Femur (tissue), 1 donor: ENCODE data around the gene CBFA2T3.

ENCODE experiments used
- DNase-seq: peaks from one replicate; pipeline ENCODE4 v3.0.0-alpha.2; 2017

CBFA2T3 gene

DNA sequence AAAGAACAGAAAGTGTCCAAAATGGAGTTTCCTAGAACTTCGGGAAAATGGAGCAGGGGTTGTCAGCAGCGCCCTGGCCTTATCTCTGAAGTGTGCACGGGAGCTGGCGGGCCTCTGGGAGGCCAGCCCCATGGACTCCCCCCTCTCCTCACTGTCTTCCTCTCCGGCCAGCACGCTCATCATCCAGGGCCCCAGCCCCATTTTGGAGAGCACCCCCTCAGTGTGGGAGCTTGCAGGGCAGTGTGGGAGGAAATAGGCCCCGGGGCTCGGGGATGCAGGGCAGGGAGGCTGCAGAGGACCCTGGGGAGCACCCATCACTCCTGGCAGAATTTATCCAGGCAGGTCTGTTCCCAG, 105.7 kb downstream of the CBFA2T3 start:
- no peak for DNase-seq

GRCh38 chr16:88870608-88871348, 106.2 kb downstream of the CBFA2T3 start:
- no peak for DNase-seq

DNA sequence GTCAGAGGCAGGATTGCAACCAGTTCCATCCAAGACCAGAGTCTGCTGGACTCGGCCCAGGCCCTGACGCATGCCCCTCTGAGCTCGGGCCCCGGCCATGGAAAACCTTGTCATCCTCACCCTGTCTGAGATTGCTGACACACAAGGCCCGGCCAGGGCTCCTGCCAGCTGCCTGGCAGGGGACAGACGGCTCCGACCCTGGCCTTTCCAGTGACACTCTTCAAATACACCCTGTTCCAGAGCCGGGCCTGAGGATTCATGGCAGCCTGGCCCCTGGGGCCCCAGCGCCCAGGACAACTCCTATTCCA, 107.4 kb downstream of the CBFA2T3 start:
- DNase-seq, result no peak

- no peak for DNase-seq
These were observed 107.9 kb downstream of the CBFA2T3 start for GRCh38 chr16:88868974-88869672.

DNA sequence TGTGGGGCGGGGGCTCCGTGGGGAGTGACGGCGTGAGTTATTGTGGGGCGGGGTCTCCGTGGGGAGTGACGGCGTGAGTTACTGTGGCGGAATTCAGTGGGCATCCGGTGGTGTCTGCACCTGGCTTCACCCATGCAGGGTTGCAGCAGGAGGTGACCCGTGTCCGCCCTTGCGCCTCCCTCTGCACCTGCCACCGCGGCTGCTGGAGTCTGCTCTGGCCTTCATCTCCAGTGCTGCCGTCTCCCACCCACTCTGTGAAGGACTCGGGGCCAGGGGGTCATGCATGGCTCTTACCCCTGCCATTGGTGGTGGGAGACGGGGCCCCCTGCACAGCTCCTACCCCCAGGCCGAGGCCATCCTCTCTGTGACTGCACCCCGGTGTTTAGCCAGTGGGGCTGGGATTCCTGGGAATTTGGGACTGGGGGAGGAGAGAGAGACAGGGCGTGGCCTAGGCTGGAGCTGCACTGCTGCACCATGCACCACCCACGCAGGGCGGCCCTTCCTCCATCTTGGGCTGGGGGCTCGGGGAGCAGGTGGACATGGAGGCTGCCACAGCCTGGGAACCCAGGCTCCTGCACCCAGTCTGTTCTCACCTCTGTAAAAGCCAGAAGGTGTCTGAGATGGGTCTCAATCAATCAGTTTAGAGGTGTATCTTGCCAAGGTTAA, 109.3 kb downstream of the CBFA2T3 start:
- DNase-seq, result no peak

DNA sequence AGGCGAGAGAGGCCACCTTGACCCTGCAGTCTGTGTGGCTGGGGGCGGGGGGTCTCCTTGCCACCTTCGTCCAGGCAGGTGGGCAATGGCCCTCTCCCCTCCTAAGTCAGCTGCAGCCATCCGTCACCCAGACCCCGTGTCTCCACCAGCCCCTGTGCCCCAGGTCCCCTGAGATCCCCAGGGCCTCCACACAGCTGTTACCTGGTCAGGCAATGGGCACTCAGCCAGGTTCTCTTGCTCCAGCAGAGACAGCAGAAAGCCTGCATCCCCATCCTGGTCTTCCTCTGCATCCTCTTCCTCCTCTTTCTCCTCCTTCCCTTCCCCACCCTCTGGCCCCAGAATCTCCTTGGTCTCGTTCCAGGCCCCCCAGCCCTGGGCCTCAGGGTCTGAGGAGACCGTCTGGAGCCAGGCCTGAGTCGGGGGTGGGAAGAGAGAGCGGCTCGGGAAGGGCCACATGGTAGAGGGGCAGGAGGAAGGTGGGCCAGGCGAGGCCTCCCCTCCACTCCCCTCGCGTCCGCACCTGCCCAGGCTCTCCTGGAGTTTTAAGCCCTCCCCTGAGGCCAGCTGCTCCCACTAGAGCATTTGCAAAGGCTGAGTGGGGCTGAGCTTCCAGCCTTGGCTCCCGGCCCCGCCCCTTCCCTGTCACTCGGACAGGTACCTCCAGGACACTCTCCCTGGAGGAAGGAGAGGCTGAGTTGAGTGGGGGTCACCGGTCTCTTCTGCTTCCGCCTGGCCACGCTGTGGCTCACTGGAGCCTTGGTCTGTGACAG, 110.7 kb downstream of the CBFA2T3 start, which contains the start of gene PABPN1L:
Gene PABPN1L, minus strand, starts transcription at position 510 of the 770 bp plus-strand sequence. Its CDS starts 54 bp downstream, at position 456.
- DNase-seq, result no peak

DNA sequence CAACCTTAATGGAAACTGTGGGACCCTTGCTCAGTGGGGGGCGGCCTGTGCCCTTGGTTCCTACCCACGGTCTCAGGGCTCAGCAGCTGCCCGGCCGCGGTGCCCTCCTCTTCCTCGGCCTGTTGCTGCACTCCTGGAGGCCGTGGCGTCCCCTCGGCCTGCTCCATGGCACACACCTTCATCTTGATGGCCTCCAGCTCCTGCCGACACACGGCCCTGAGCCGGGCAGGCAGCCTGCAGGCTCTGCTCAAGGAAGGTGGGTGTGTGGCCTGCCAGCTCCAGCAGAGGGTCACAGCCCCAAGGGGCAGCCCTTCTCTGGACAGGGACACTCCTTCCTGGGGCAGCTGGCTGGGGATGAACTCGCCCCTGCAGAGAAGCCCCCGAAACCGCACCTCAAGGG, 111.3 kb downstream of the CBFA2T3 start:
- DNase-seq, result no peak

GRCh38 chr16:88865310-88865709, 111.7 kb downstream of the CBFA2T3 start:
- DNase-seq, result no peak

GRCh38 chr16:88864521-88864920, 112.5 kb downstream of the CBFA2T3 start:
- no peak for DNase-seq

DNA sequence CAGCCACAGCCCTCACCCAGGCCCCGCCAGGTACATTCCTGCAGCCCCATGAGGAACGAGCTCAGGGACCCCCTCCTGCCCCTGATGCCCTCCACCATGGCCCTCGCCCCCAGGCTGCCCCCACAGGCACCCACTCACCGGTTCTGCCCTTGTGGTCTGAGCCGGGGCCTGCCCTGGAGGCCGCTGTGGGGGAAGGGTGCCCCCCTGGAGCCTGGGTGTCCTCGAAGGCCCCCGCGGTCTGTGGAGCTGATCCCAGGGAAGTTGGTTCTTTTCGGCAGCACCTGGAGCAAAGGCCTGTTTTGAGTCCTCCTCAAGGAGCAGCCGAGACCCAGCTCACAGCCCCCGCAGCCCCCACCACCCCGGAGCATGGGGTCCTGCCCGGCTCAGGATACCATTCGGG, 112.9 kb downstream of the CBFA2T3 start:
- DNase-seq, result no peak

DNA sequence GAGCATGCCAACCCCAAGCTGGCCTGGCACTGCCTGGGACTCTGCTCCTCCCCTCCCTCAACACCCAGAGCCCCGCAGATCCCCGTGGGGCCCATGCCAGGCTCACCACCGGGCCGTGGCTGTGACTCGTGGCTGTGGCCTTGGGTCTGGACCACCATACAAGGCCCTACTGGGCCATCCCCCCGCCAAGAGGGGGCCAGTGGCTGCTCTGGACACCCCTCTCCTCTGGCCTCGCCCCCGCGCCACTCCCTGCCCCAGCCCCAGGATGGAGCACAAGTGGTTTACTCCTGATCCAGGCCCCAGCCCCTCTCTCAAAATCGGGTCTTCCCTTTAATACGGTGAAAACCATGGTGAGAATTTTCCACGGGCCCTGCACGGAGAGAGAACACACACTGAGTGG, 113.6 kb downstream of the CBFA2T3 start:
- no peak for DNase-seq

DNA sequence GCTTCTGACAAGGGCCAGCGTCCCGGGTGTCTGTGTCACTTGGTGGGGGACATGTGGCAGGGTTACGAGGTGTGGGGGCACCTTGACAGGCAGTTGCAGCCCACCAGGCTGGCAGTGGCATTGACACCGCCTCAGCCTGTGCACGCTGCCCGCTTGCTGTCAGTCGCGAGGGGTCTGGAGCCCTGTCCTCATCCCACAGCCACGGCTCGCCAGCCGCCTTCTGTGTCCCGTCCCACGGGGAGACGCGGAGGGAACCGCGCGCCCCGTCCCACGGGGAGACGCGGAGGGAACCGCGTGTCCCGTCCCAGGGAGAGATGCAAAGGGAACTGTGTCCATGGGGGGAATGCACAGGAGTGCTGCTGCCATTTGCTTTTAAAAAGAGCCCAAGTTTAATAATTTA, 114.0 kb downstream of the CBFA2T3 start:
- no peak for DNase-seq

DNA sequence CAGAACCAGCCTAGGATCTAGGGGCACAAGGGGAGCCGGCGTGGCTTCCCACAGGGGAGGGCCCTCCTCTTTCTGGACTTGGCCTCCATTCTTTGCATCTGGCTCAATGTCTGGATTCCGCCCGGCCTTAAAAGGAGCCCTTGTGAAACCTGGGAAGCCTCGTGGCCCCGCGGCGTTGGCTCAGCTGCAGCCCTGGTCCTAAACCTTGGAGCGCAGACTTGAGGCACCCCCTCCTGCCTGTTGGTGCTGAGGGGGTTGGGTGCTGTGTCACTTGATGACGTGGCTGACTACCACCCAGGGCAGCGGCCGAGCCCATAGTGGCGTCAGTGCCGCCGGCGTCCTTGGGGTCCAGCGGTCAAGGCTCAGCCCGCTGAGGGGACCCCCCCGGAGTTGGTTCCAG, 115.6 kb downstream of the CBFA2T3 start:
- no peak for DNase-seq

- DNase-seq, result no peak
These were observed 117.5 kb downstream of the CBFA2T3 start for GRCh38 chr16:88859381-88860091.

DNA sequence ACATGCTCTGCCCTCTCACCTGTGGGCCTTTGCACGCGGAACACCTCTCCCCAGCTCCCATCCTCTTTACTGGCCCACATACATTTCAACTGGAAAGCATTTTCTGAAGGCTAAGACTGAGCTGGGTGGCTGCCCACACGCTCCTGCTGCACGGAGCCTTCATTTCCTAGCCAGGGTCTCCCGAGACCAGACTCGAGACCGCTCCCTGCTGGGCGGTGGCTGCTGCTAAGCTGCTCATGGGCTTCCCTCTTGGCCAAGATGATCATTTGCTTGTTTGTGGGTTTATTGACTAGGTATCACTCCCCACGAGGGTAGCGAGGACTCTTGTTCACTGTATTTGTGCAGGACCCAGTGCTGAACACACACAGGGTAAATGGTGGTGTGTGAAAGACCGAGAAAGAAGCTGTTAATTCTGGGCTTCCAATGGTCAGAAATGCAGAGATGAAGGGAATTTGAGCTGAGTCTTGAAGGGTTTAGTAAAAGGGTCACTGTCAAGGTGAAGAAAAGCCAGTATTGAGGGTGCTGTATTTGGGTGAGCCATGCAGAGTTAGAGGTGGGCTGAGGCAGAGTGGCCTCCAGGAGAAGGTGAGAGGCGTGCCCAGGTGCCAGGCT, 119.2 kb downstream of the CBFA2T3 start:
- peak; percentile 70 for DNase-seq

GRCh38 chr16:88856828-88857727, 119.9 kb downstream of the CBFA2T3 start, which contains the start of the genes GALNS and TRAPPC2L:
TSS of gene GALNS (minus strand) at chr16:88856947. CDS start at chr16:88856877, 70 bp downstream.
TSS of gene TRAPPC2L (plus strand) at chr16:88857127. CDS start at chr16:88857151, 24 bp downstream.
- peak; percentile 99 for DNase-seq

DNA sequence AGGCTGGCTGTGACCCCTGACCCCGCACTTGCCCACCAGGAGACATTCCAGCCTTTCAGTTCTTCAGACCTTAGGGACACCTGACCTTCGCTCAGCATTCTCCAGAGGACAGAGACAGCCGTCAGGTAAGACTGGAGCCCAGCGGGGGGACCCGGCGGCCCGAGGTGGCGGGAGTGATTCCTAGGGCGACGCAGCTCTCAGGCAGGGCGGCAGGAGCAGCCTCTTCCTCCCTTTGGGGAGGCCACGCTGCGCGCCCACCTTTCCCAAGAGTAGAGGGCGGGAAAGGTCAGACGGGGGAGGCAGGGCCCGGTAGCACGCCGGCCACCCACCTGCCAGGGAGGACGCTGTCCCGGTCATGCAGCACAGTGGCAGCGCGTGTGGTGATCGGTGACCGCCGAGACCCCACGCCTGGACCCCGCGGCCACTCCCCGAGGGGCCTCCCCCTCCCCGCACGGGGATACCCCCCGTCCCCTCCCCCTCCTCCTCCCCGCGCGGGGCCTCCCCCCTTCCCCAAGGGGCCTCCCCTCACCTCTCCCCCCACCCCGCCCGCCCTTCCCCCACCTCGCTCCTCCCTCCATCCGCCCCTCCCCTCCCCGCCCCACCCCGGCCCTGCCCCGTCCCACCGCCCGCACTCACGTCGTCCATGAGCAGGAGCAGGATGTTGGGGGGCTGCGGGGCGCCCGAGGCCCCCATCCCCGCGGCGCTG, 120.7 kb downstream of the CBFA2T3 start:
- no peak for DNase-seq

GRCh38 chr16:88855736-88856121, 121.3 kb downstream of the CBFA2T3 start:
- no peak for DNase-seq

- no peak for DNase-seq
These were observed 121.8 kb downstream of the CBFA2T3 start for GRCh38 chr16:88855176-88855575.
